IMR-90 (cell line): ENCODE measurements around the gene RNF149. TPM values are rescaled to one million over a fixed set of nuclear protein-coding genes. Genes with fewer than 3 reads are reported as not detected.

Experiments used
- ATAC-seq: fragments of 200-7000 bp; cut with Tn5 transposase; 2 replicates; pipeline ENCODE4 v1.9.1; 2020; ENCODE audit warnings: low read depth, mild to moderate bottlenecking, moderate library complexity
- BruUV-seq: library from RNA; stranded (reverse); fragments of 400-500 nt; replicated peaks from 2 replicates; lab custom pipeline; 2021; lab: Mats Ljungman, UMichigan
- CTCF ChIA-PET: fragments of 300-600 bp; formaldehyde crosslinking; extraction: SDS; loops from one replicate; lab custom pipeline; 2021; ENCODE audit warnings: antibody characterized with exemption; lab: Yijun Ruan, JAX
- POLR2A ChIA-PET: fragments of 300-600 bp; sonication (Branson Sonifier 250); formaldehyde crosslinking; loops from one replicate; lab custom pipeline; 2022; ENCODE audit warnings: antibody characterized with exemption; ENCODE audit not compliant: unreplicated experiment; lab: Charles Lee
- DNase-seq: peaks from one replicate; pipeline ENCODE4 v3.0.0; 2013
- H2AFZ ChIP-seq: replicated peaks from 2 replicates; pipeline ENCODE3; 2013; ENCODE audit warnings: low read length, mild to moderate bottlenecking; ENCODE audit not compliant: poor library complexity
- H2AK5ac ChIP-seq: 2 replicates; pipeline ENCODE4 v1.6.1; 2013; ENCODE audit warnings: low read depth, low read length, inconsistent platforms
- H2AK9ac ChIP-seq: replicated peaks from 2 replicates; pipeline ENCODE3; 2013; ENCODE audit warnings: mild to moderate bottlenecking, low read depth, low read length, moderate library complexity; ENCODE audit not compliant: poor library complexity
- H2BK120ac ChIP-seq: 2 replicates; pipeline ENCODE4 v1.6.1; 2013; ENCODE audit warnings: low read depth, low read length, inconsistent platforms
- H2BK15ac ChIP-seq: 3 replicates; pipeline ENCODE4 v1.6.1; 2013; ENCODE audit warnings: low read depth, low read length, inconsistent platforms
- H2BK20ac ChIP-seq: 2 replicates; pipeline ENCODE4 v1.6.1; 2013; ENCODE audit warnings: low read depth, mild to moderate bottlenecking, inconsistent platforms, low read length, moderate library complexity
- H2BK5ac ChIP-seq: 2 replicates; pipeline ENCODE4 v1.6.1; 2013; ENCODE audit warnings: mild to moderate bottlenecking, low read depth, low read length, inconsistent platforms; ENCODE audit not compliant: poor library complexity, severe bottlenecking
- H3K14ac ChIP-seq: replicated peaks from 2 replicates; pipeline ENCODE4 v1.6.1; 2013; ENCODE audit warnings: low read depth, low read length, inconsistent platforms
- H3K18ac ChIP-seq: 2 replicates; pipeline ENCODE4 v1.6.1; 2013; ENCODE audit warnings: low read depth, low read length, control low read depth
- H3K23ac ChIP-seq: 2 replicates; pipeline ENCODE4 v1.6.1; 2013; ENCODE audit warnings: low read depth, low read length, inconsistent platforms
- H3K27ac ChIP-seq: 2 replicates; pipeline ENCODE4 v1.5.1; 2013; ENCODE audit warnings: mild to moderate bottlenecking, control low read depth, low read length; ENCODE audit not compliant: insufficient read depth
- H3K27me3 ChIP-seq: 2 replicates; pipeline ENCODE4 v1.6.1; 2013; ENCODE audit warnings: low read length; ENCODE audit not compliant: control insufficient read depth, insufficient read depth
- H3K36me3 ChIP-seq: 2 replicates; pipeline ENCODE4 v1.6.1; 2013; ENCODE audit warnings: low read length, mixed read lengths; ENCODE audit not compliant: control insufficient read depth, insufficient read depth
- H3K4ac ChIP-seq: 2 replicates; pipeline ENCODE4 v1.6.1; 2013; ENCODE audit warnings: low read depth, low read length, inconsistent platforms
- H3K4me1 ChIP-seq: 2 replicates; pipeline ENCODE4 v1.6.1; 2013; ENCODE audit warnings: low read length, mixed read lengths; ENCODE audit not compliant: control insufficient read depth, insufficient read depth
- H3K4me2 ChIP-seq: 2 replicates; pipeline ENCODE4 v1.6.1; 2013; ENCODE audit warnings: low read depth, mild to moderate bottlenecking, control low read depth, low read length, moderate library complexity
- H3K4me3 ChIP-seq: 2 replicates; pipeline ENCODE4 v1.5.1; 2013; ENCODE audit warnings: low read depth, mild to moderate bottlenecking, control low read depth, low read length, moderate library complexity; ENCODE audit not compliant: insufficient read depth
- H3K56ac ChIP-seq: 2 replicates; pipeline ENCODE4 v1.6.1; 2013; ENCODE audit warnings: low read length, inconsistent platforms; ENCODE audit not compliant: insufficient read depth; ENCODE audit errors: extremely low read depth
- H3K79me1 ChIP-seq, 2 experiments: 2 replicates each; pipeline ENCODE4 v1.6.1; 2013; ENCODE audit warnings: low read length in 2 of 2, inconsistent platforms in 1 of 2, low read depth in 1 of 2
- H3K9ac ChIP-seq: 2 replicates; pipeline ENCODE4 v1.6.1; 2013; ENCODE audit warnings: low read depth, low read length, control low read depth
- H3K9me1 ChIP-seq: 2 replicates; pipeline ENCODE4 v1.6.1; 2013; ENCODE audit warnings: low read length, inconsistent platforms; ENCODE audit not compliant: insufficient read depth
- H3K9me3 ChIP-seq: 2 replicates; pipeline ENCODE4 v1.6.1; 2013; ENCODE audit warnings: low read length; ENCODE audit not compliant: control insufficient read depth, insufficient read depth
- H4K20me1 ChIP-seq: 2 replicates; pipeline ENCODE4 v1.6.1; 2013; ENCODE audit warnings: low read length, inconsistent platforms; ENCODE audit not compliant: insufficient read depth
- H4K5ac ChIP-seq: 2 replicates; pipeline ENCODE4 v1.6.1; 2013; ENCODE audit warnings: mild to moderate bottlenecking, low read depth, low read length, control low read depth
- H4K8ac ChIP-seq, 2 experiments: 2 replicates each; pipeline ENCODE4 v1.6.1; 2013; ENCODE audit warnings: low read depth in 2 of 2, low read length in 2 of 2, control low read depth in 1 of 2, inconsistent platforms in 1 of 2
- H4K91ac ChIP-seq: 2 replicates; pipeline ENCODE4 v1.6.1; 2013; ENCODE audit warnings: low read depth, low read length, inconsistent platforms; ENCODE audit not compliant: insufficient read depth
- BHLHE40 ChIP-seq: fragments of 150-350 bp; IDR thresholded peaks from 2 replicates; pipeline ENCODE4 v1.6.1; 2016; ENCODE audit warnings: mild to moderate bottlenecking, low read depth, low read length
- MAFK ChIP-seq: IDR thresholded peaks from 2 replicates; pipeline ENCODE4 v1.6.1; 2012; ENCODE audit warnings: low read depth, low read length, improper control_type of control experiment
- NFE2L2 ChIP-seq: fragments of 150-350 bp; IDR thresholded peaks from 2 replicates; pipeline ENCODE4 v1.6.1; 2016; ENCODE audit warnings: low read depth, mild to moderate bottlenecking, low read length
- POLR2A ChIP-seq: IDR thresholded peaks from 2 replicates; pipeline ENCODE4 v1.6.1; 2012; ENCODE audit warnings: mild to moderate bottlenecking, low read depth, low read length
- RCOR1 ChIP-seq: IDR thresholded peaks from 2 replicates; pipeline ENCODE4 v1.6.1; 2012; ENCODE audit warnings: mild to moderate bottlenecking, low read length, improper control_type of control experiment; ENCODE audit not compliant: insufficient replicate concordance
- RFX5 ChIP-seq: IDR thresholded peaks from 2 replicates; pipeline ENCODE4 v1.8.0; 2012; ENCODE audit warnings: low read depth, mild to moderate bottlenecking, low read length, moderate library complexity
- USF2 ChIP-seq: fragments of 150-350 bp; IDR thresholded peaks from 2 replicates; pipeline ENCODE4 v1.6.1; 2017; ENCODE audit warnings: mild to moderate bottlenecking, antibody characterized with exemption, low read length, low read depth
- WGBS, 2 experiments: methylation state at CpG; one replicate each; pipeline versions ENCODE4 v1.1.5 to v1.1.7; 2013; ENCODE audit warnings: missing lambda C conversion rate in 2 of 2; ENCODE audit not compliant: insufficient read length in 1 of 2; ENCODE audit errors: extremely low coverage in 2 of 2; 5-methylcytosine and 5-hydroxymethylcytosine counted together
- dilution Hi-C: fragments of 300-500 bp; cut with HindIII; formaldehyde crosslinking; loops from one replicate; pipeline ENCODE4 v1.14.3; 2018; ENCODE audit warnings: low sequenced_read_pairs; ENCODE audit not compliant: unreplicated experiment
- in situ Hi-C: fragments of 300-500 bp; cut with MboI; formaldehyde crosslinking; loops from 3 replicates; pipeline ENCODE4 v1.14.3; 2019; ENCODE audit warnings: low sequenced_read_pairs, inconsistent platforms, mixed read lengths
- intact Hi-C: fragments of 100-400 bp; cut with micrococcal nuclease; formaldehyde crosslinking; loops from 2 replicates; pipeline ENCODE4 v1.10.0; 2022
- polyA plus RNA-seq, 3 experiments: library from polyadenylated mRNA; depleted of rRNA; stranded (reverse); fragments of >200 nt; gene quantifications; 2 replicates each; pipeline ENCODE4 v1.2.3, GENCODE V29; 2012; ENCODE audit warnings: low replicate concordance in 1 of 3
- total RNA-seq: library from RNA; depleted of rRNA; stranded (reverse); fragments of >200 nt; gene quantifications from 2 replicates; pipeline ENCODE4 v1.2.3, GENCODE V29; 2012

RNF149 gene
- total and polyA plus RNA-seq, 2 of the 4 experiments (the other 2 are of a cell fraction) = 14.5 to 18.6 TPM

DNA sequence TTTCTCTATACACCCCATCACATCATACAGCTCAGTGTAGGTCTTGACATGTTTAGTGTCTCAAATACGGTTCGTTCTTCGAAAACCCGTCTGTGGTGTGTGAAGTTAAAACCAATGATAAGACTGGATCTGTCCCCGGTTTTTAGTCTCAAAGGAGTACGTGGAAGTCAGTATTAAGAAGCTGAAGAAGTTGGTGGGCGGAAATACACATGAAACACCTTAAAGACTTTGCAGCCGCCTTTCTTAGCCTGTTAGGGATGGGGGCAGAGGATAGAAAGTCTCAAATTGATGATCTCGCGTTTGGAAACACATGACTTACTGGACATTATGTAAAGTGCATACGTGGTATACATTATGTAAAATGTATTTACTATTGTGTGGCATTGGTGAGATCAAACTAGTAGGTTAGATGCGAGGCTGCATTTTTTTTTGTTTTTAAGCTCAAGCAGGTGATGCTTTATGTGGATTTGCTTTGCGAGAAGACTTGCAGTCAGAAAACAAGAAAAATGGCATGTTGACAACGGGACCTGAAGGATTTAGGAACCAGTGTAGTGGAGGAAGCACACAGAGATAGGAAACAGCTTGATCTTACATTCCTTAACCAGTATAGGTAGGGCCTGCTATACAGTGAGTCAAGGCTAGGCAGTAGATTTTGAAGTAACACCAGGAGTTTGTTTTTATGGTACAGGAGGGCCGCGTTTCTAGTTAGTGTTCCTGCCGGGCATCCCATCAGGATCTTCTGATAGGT lies 54.6 kb downstream of the RNF149 start (continued):
- TF ChIP-seq USF2 = no peak

- ATAC-seq (peak; percentile 44), DNase-seq (peak; percentile 68)
- Histone ChIP-seq H2BK20ac (no peak overlapping the region), H3K9me1 (peaks cover 9% of the 10 kb centered on the region), H3K9ac (peak overlapping the region; percentile 82), H4K91ac (no peak overlapping the region; the same call in 1 of the 2 replicates), H2BK15ac (no peak overlapping the region), H3K36me3 (peaks cover 3% of the 10 kb centered on the region), H3K18ac (no peak overlapping the region), H2AFZ (peak overlapping the region; percentile 95), H3K9me3 (no peaks in the 10 kb centered on the region), H4K20me1 (peaks cover 15% of the 10 kb centered on the region; the same call in 1 of the 2 replicates), H3K14ac (peak overlapping the region; percentile 54), H3K4me1 (peaks cover 12% of the 10 kb centered on the region), H3K27me3 (no peaks in the 10 kb centered on the region), H3K27ac (peak overlapping the region; percentile 74), H4K5ac (peak overlapping the region; percentile 23), H2BK5ac (peak overlapping the region; percentile 59), H2BK120ac (no peak overlapping the region), H2AK9ac (peak overlapping the region; percentile 74), H3K56ac (peak overlapping the region; percentile 53; the same call in 1 of the 2 replicates), H3K4me3 (peak overlapping the region; percentile 84), H3K23ac (peak overlapping the region; percentile 66), H3K79me1 (peaks cover 17 to 37% of the 10 kb centered on the region in 2 experiments), H3K4ac (peak overlapping the region; percentile 13; the same call in 1 of the 2 replicates), H3K4me2 (peak overlapping the region; percentile 99), H4K8ac (peak overlapping the region; percentile 46 to 82), H2AK5ac (no peak overlapping the region)
- dilution Hi-C loops (no loop called here), in situ Hi-C loops (no loop called here), intact Hi-C loops (loop anchor here (5.0 kb wide), 1 partner anchor 241 kb away; no protein-coding TSS in a partner anchor)
- TF ChIP-seq POLR2A = no peak; the same call in 1 of the 2 replicates
- TF ChIP-seq NFE2L2 = no peak
- TF ChIP-seq MAFK = no peak
- no peak for TF ChIP-seq RFX5
- no peak for TF ChIP-seq RCOR1
- no peak for TF ChIP-seq BHLHE40
- BruUV-seq = no TSS peak
- ChIA-PET POLR2A (interaction anchor here (0.6 kb wide), 1 partner anchor 56 kb away, joined by 12 read pairs; no protein-coding TSS in a partner anchor), CTCF (no interaction called here)
- WGBS, 2 experiments = 0% methylated on average over 42 of the region's 65 CpGs; no CpG with 5 or more reads in 1 of the 2 experiments
Observed at GRCh38 chr2:101253013-101253702, 55.3 kb downstream of the RNF149 start.
